ENCODE measurements around the gene C2CD4D.
"Not testable (repeated sequence)": the region's sequence is repeated elsewhere in the genome, so short reads cannot be mapped to it uniquely, and the experiment has no call there.

C2CD4D gene

DNA sequence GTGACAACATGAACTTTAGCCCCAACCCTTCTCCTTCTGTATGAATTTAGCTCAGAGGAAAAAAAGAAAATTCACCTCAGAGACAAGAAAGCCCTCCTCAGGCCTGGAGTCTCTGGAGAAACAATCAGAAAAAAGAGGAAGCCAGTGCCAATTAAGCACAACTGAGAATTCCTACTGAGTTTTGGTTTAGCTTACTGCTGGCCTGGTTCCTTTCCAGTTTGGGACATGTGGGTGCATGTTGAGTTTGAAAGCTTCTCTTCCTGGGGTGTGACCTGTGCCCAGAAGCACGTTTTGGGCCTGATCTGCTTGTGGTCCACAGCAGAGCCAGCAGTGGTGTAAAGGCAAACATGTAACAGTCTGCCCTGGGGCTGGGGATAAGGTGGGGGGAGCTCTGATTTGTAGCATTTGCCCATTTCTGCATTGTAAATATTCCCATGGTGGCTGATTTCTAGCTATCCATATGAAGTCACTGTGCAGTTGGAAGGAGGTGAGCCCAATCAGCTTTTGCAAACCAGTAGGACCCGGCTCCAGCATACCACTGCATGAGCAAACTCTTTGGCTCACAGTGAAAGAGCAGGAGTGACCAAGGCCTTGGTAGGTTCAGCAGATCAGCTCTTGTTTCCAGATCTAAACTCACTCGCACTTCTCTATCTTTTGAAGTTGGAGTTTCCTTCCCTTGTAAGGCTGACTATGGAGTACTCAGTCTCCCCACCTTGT lies 18.6 kb upstream of the C2CD4D start:
- FAIRE-seq, result no peak

DNA sequence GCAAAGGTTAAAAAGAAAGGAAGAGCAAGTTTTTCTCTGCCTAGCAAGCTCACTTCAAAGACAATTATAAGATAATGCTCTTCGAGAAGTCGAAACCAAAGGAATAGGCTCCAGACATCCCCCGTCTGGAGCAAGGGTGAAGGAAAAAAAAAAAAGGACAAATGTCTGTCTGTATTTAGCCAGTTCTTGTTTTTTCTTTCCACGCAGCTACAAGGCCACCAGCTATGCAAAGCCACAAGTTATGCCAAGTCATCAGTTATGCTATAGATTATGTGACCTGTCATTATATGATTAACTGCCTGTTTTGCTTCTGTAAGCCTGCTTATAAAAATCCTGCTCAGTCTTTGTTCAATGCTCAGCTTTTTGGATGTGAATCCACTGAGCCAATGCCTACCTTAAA lies 16.3 kb upstream of the C2CD4D start:
- FAIRE-seq, result no peak

DNA sequence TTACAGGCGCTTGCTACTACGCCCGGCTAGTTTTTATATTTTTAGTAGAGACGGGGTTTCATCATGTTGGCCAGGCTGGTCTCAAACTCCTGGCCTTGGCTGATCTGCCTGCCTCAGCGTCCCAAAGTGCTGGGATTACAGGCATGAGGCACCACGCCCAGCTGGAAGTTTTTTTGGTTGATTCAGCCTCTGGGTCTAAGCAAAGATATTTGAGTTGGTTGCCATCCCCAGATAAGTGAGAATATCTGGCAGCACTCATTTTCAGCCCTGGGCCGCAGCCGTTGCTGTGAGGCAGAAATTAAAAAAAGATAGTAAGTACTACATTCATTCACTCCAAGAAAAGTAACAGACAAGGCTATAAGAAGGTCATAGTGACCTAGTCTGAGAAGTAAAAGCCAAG lies 15.9 kb upstream of the C2CD4D start:
- not testable (repeated sequence) for FAIRE-seq

DNA sequence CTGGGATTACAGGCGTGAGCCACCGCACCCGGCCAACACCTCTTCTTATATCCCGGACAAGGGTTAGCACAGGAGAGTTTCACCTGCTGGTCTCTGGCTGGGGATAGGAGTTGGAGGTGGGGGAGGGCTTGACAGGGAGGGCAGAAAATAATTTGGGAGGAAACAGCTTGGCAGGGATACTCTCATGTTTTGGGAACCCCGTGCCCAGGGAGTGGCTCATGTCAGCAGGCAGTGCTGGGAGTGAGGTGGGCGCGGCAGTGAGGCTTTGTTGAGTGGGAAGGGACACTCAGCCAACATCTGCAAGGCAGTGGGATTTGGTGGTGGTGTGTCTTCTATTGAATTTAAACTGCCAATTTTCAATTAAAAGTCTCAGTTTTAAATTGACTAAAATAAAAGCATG lies 15.0 kb upstream of the C2CD4D start:
- no peak for FAIRE-seq

DNA sequence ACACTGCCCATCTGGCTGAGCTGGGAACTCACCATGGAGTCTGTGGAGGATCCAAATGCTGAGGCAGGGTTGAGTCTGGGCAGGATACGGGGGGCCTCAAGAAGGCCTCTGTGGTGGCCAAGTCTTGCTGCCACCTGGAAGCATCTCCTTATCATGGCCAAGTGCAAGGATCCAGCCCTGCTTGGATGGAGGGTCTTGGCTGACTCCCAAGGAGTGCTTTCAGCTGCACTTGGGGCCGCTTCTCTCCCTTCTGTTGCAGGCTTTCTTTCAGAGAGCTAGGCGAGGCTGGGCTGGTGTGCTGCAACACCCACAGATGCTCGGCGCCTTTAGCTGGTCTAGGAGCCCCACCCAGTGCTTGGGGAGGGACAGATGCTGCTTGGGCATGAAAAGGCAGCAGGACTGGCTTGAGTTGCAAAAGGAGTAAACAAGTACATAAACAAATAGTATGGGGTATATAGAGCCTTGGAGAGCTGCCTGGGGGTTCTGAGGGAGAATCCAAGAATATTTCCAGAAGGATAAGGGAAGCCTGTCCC lies 13.9 kb upstream of the C2CD4D start, which contains the start of gene THEM5:
Gene THEM5, minus strand, starts transcription at position 302 of the 533 bp plus-strand sequence. Its CDS starts 147 bp downstream, at position 155.
- no peak for FAIRE-seq

DNA sequence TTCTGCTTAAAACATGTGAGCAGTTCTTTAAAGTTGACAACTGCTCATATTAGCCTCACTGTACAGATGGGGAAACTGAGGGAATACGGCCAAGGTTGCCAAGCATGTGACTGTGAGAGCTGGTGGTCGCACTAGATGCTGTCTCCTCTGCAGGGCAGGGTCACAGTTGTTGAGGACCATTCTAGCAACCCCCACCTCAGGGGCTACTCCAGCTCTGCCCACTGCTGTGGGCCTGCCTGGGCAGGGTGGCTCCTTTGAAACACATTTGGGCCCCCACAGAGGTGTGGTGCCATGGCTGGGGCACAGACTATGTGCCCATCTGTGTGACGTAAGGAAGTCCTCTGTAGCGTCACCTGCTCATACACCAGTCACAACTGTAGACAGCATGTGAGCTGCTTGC lies 13.1 kb upstream of the C2CD4D start:
- no peak for FAIRE-seq

DNA sequence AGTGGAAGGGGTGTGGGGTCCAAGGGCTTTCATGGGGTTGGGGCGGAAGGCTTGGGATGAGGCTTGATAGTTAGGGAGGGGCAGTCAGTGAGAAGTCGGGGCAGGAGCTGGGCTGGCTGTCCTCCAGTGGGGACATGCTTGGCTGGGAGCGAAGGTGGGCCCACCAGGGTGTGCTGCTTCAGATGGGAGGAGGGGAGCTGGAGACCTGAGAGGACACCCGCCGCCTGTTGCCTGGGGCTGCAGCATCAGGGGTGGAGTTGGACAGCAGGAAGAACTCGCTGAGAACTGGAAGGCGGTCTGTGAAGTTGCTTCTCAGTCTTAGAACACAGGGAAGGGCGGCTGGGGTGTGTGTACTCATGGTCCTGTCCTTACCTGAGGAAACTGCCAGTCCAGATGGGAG lies 12.3 kb upstream of the C2CD4D start:
- FAIRE-seq, result no peak

DNA sequence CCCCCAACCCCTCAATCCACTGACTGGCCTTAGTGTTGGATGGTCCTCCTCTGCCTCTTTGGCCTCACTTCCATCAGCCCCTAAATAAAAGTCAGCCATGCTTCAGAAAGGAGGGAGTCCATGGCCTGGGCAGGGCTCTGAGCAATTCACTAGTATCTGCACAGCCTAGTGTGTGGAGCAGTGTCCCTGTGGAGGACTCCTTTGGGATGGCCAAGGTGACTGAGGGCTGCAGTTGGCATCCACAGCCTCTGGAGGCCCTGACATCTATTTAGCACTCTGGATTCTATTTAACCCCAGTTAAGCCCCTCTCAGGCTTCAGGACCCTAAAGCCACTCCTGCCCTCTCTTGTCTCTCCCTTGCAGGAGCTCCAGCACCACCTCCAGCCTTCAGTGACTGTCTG lies 10.3 kb upstream of the C2CD4D start:
- no peak for FAIRE-seq

DNA sequence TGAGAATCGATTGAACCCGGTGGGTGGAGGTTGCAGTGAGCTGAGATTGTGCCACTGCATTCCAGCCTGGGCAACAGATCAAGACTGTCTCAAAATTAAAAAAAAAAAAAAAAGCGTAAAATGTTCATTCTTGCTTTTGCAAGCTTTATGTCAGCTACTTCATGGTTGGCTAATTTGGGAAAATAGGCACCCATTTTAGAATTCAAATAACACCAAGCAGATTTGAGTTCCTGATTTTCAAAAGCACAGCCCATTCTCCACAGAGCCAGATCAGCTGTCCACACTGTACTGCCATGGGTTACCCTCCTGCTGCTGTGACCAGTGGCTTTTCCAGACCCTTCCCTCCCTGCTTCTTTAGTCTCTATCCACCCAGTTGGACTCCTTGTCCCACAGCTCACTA lies 9.5 kb upstream of the C2CD4D start:
- FAIRE-seq, result no peak

DNA sequence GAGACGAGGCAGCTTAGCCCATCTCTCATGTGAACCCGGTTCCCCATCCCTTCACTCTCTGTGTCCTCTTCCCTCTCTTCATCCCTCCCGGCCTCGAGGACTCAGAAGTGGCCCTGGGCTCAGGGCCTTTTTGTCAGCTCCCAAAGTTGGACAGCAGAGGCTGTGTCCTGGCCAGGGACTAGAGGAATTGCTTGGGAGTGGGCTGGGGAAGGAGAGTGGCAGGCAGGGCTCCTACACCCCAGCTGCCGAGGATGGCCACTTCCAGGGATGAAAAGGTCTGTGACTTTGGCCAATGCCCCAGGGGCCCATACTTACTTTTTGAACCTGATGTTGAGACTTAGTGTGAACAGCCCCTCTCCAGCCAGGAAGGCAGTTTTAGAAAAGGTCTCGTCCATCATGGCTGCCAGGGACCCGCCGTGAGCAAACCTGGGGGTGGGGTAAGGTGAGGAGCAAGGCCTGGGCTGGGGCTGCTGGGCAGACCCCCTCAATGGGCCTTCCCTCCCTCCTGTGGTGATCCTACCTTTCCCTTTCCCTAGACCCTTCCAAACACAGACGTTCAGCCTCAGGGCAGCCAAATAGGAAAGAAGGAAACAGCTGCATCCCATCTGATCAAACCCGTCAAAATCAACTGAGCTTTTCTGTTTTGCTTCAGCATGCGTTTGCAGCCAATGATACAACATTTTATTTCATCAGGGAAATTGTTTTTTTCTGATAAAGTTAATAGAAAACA lies 8.4 kb upstream of the C2CD4D start:
- no peak for FAIRE-seq

DNA sequence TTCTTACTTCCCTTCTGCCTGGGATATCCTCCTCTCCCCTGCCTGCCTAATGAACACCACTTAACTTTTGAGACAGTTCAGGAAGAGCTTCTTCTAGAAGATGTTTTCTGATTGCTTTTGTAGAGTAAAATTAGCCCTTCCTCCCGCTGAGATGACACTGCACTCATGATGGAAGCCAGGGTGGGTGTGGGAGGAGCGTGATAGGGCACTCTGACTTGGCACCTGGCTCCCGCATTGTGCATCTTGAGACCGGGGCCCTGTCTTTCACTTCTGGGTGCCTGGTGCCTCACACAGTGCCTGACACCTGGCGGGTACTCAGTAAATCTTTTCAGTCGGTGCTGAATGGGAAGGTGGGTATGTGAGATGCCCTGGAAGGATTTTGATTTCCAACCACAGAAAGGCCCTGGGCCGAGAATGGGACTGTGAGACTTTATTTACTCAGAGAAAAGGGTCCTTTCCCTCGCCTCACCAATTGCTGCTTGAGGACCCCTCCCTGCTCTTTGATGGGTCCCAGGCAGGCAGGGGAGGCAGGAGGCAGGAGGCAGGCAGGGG lies 7.1 kb upstream of the C2CD4D start:
- no peak for FAIRE-seq

DNA sequence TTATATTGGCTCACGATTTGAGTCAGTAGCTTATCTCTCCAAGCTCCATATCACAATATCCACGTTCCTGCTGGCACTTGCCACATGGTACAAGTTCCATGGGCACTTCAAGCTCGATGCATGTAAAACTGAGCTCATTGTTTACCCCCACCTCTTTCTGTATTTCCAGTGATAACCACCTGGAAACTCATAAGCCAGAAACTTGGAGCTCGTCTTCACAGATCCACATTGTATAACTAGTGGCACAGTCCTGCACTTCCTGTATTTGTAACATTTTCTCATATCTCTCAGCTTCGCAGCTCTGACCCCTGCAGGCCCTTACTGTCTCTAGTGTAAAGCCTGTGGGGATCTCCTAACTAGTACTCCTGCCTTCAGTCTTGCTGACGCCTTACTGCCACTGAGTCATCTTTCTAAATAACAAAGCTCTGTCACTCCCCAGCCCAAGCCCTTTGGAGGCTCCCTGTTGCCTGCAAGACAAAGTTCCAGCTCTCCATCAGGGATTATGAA lies 6.5 kb upstream of the C2CD4D start:
- FAIRE-seq, result no peak

DNA sequence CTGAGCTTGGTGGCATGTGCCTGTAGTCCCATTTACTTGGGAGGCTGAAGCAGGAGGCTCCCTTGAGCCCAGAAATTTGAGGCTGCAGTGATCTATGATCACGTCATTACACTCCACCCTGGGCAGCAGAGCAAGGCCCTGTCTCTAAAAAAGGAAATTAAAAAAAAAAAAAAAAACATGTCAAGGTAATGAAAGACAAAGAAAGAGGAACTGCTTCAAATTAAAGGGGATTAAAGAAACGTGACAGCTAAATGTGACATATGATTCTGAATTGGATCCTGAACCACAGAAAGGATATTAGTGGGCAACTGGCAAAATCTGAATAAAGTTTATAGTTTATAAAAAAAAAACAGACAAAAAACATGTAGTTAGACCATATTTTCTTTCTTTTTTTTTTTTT lies 3.8 kb upstream of the C2CD4D start:
- no peak for FAIRE-seq

DNA sequence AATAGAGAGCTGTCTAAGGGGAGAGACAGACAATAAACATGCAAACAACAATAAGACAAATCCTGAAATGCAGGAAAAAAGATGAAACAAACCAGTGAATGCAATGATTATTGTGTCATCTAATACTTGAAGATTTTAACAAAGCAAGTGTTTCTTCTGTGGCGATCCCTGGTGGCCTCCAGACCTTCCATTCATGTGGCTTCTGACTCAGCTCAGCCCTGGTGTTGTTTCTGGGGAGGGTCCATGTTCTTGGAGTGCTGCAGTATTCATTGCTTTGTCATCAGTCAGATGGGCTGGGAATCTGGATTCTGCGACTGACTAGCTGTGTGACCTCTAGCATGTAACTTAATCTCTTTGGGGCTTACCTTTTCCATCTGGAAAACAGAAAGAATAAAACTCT lies 1.5 kb upstream of the C2CD4D start:
- no peak for FAIRE-seq

DNA sequence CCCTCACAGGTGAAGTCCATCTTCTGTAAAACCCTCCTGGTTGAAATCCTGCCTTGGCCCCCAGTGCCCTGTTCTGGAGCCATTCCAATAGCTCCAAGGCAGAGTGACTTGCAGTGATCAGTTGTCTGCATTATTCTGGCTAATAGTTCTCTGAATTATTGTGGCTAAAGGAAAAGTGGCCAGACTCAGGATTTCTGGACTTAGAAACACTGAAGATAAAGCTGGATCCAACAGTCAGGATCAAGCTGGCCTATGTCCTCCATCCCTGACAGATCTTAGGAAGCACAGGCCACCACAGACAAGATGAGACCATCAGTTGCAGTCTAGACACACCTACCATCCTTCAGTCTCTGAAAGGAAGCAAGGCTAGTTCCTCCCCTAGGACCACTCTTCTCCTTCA lies 801 bp upstream of the C2CD4D start:
- no peak for FAIRE-seq

DNA sequence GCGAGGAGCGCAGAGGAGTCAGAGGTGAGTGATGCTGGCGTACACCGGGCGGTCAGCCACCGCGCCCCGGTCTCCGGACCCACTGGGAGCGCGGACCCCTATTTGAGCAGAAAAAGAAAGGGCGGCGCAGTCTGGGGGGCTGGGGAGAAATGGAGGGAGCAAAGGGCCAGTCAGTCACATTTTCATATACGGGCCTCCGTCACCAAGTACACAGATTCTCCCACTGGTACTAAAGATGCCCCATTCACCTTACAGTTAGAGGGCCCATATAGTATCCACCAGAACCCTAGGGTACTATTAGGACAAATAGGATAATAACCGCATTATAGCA lies 573 bp downstream of the C2CD4D start:
- no peak for FAIRE-seq

DNA sequence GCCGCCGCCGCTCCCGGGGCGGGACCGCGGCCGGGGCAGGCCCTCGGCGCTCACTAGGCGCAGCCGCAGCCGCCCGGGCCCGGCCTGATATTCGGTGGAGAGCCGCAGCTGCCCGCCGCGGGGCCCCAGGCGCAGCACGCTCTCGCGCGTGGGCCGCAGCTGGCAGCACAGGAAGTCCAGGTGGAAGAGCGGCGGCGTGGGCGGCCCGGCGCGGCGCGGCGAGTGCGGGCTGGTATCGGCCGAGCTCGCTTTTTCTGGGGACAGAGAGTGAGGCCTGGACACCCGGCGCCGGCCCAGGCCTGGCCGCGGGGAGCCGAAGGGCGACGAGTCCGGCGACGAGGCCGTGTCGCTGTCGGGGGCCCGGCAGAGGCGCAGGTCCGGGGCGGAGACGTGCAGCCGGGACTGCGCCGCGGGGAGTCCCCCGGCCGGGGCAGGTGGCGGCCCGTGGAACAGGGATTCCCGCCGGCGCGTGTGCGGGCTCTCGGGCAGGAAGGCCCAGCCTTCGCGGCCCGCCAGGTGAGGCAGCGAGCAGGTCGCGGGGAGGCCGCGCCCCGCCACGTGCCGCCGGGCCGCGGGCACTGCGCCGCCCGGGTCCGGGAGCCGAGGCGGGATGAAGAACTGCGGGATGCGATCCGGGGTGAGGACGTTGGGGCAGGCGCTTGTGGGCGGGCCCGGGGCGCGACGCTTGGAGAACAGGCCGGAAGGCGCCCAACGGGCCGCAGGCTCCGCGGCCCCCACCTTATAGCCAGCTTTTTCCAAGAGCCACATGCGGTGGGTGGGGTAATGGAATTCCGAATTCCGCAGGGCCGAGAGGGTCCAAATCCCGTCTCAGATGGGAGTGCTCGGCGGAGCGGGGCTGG lies 1.2 kb downstream of the C2CD4D start:
- FAIRE-seq, result no peak

DNA sequence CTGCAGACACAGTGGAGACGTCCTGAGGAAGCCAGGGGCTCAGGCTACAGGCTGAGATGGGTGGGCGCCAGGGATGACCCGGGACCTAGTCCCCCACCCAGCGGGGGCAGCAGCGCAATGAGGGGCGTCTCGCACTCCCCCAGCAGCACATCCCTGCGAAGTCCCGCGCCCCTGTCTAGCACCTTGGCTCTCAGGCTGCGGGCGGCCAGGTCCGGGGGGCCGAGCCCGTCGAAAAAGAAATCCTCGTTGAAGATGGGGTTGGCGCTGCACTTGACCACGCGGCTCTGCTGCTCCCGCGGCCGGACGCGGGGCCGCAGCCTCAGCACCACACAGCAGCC lies 1.8 kb downstream of the C2CD4D start:
- FAIRE-seq, result no peak

DNA sequence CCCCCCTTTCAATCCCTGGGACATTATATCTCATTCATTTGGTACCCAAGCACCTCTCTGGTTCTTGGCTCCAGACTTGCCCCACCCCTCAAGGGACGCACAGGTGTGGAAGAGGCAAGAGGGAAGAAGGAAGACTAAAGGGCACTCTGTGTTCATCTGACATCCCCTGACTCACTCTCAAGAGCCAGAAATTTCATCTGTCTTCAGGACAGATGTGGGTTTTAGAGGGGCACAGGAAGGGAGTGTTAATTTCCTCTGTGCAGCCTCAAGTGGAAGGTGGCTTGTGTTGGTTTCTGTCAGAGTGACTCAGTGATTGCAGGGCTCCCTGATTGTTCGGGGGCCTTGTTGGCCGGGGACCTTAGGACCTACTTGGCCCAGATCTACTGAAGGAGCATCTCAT lies 2.4 kb downstream of the C2CD4D start:
- FAIRE-seq, result no peak

DNA sequence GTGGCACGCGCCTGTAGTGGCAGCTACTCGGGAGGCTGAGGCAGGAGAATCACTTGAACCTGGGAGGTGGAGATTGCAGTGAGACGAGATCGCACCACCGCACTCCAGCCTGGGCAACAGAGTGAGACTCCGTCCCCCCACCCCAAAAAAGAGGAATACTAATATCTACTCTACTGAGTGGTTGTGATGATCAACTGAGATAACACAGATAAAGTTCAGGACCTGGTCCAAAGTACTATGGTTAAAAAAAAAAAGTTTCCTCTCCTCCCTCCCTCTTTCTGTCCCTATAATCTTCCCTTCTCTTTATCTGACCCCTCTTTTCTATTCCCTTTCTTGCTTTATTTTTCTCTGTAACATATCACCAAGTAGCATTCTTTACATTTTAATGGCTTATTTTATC lies 4.0 kb downstream of the C2CD4D start:
- no peak for FAIRE-seq

DNA sequence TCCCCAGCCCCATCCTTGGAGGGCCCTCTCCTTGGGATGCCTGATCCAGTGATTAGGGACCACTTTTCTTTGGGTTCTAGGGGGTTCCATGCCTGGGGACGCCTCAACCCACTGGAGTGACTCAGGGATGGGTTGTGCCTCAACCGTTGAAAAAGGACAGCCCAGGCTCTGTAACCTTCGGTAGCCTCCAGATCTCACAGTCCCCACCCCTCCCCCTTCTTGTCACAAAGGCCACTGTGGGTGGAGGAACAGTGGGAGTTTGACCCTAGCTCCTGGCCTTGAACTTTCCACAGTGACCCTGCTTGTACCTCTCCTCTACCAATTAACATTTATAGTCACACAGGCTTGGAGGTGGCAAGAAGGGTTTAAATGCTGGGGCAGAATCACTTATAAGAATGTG lies 5.4 kb downstream of the C2CD4D start:
- FAIRE-seq, result no peak

DNA sequence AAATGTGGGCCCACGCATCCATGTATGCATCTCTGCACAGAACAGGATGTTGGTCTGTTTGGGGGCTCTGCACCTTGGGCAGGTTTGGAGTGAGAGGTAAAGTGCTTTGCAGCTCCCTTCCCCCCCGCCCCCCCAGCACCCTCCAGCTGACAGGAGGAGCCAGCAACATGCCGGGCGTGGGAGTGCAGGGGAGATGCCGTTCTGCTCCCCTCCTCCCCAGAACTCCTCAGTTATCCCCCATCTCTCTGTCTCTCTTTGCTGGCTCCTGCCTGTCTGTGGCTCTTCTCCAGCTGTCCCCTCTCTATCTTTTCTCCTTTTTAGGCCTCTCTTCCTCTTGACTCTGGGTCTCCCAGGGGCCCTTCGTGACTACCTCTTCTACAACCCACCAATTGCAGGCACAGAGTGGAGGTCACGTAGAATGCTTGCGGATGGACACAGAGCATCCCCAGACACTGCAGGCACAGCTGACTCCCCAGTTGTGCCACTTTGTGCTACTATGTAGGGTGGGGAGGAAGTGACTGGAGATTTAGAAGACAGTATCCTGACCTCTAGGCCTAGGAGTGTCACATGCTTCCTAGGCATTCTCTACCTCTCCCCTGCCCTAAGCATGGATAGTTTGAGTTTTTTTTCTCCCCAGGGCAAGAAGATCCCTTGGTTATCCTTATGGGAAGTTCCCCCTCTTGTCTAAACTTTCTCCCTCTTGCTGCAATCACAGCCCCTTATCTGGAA lies 6.3 kb downstream of the C2CD4D start:
- FAIRE-seq, result no peak

Measured in colon (tissue), 2 donors.